Measurements from ENCODE around the gene SYK. TPM values are rescaled to one million over a fixed set of nuclear protein-coding genes. Genes with fewer than 3 reads are reported as not detected.

SYK gene
- total and polyA plus RNA-seq, 2 of the 4 experiments (the other 2 are of a cell fraction): not detected

- Histone ChIP-seq H2BK15ac (ENCODE audit: low read depth, low read length) (no peak overlapping the region), H4K91ac (ENCODE audit: insufficient read depth, low read depth, low read length) (no peak overlapping the region), H3K56ac (ENCODE audit: extremely low read depth, insufficient read depth, low read length) (no peak overlapping the region), H4K8ac (ENCODE audit: low read depth in 2 of 2, low read length in 2 of 2) (no peak overlapping the region), H3K27me3 (ENCODE audit: control insufficient read depth, insufficient read depth, low read length) (no peaks in the 10 kb centered on the region), H2AK5ac (ENCODE audit: low read depth, low read length) (no peak overlapping the region), H3K9me3 (ENCODE audit: control insufficient read depth, insufficient read depth, low read length) (no peaks in the 10 kb centered on the region), H3K4me2 (ENCODE audit: low read depth, low read length) (no peak overlapping the region), H3K4me3 (ENCODE audit: insufficient read depth, low read depth, low read length) (no peak overlapping the region), H3K4ac (ENCODE audit: low read depth, low read length) (no peak overlapping the region), H3K36me3 (ENCODE audit: control insufficient read depth, insufficient read depth, low read length) (no peaks in the 10 kb centered on the region), H2BK5ac (ENCODE audit: low read depth, low read length, poor library complexity, severe bottlenecking) (no peak overlapping the region), H2AK9ac (replicated peaks; ENCODE audit: low read depth, low read length, poor library complexity) (no peak overlapping the region), H3K4me1 (ENCODE audit: control insufficient read depth, insufficient read depth, low read length) (no peaks in the 10 kb centered on the region), H3K27ac (ENCODE audit: insufficient read depth, low read length) (no peak overlapping the region), H3K79me1 (ENCODE audit: low read depth in 1 of 2, low read length in 2 of 2) (no peaks in the 10 kb centered on the region), H4K5ac (ENCODE audit: low read depth, low read length) (no peak overlapping the region), H3K23ac (ENCODE audit: low read depth, low read length) (no peak overlapping the region), H2BK20ac (ENCODE audit: low read depth, low read length) (no peak overlapping the region), H2AFZ (replicated peaks; ENCODE audit: low read length, poor library complexity) (no peak overlapping the region), H4K20me1 (ENCODE audit: insufficient read depth, low read length) (no peaks in the 10 kb centered on the region), H3K18ac (ENCODE audit: low read depth, low read length) (no peak overlapping the region), H2BK120ac (ENCODE audit: low read depth, low read length) (no peak overlapping the region), H3K14ac (replicated peaks; ENCODE audit: low read depth, low read length) (no peak overlapping the region), H3K9ac (ENCODE audit: low read depth, low read length) (no peak overlapping the region), H3K9me1 (ENCODE audit: insufficient read depth, low read length) (peaks cover 3% of the 10 kb centered on the region; the same call in 1 of the 2 replicates)
- no peak for DNase-seq
- no CpG with 5 or more reads among the region's 2 CpGs for WGBS, 2 experiments (ENCODE audit: extremely low coverage in 2 of 2, insufficient read length in 1 of 2)
- in situ Hi-C loops (cut with MboI; ENCODE audit: low sequenced_read_pairs): no loop called here
- CTCF ChIA-PET: interaction anchor here (0.6 kb wide), 1 partner anchor 51 kb away, joined by 3 read pairs; no protein-coding TSS in a partner anchor
- no peak for ATAC-seq (ENCODE audit: low read depth)
- dilution Hi-C loops (cut with HindIII; ENCODE audit: low sequenced_read_pairs, unreplicated experiment): no loop called here
- no peak for TF ChIP-seq BHLHE40 (IDR thresholded peaks at IDR 0.05; ENCODE audit: low read depth, low read length)
- no peak for TF ChIP-seq POLR2A (IDR thresholded peaks at IDR 0.05; ENCODE audit: low read depth, low read length)
- no peak for TF ChIP-seq SMC3 (IDR thresholded peaks at IDR 0.05; ENCODE audit: low read depth, low read length)
- TF ChIP-seq CEBPB (IDR thresholded peaks at IDR 0.05; ENCODE audit: low read depth, low read length): no peak
- no peak for TF ChIP-seq ELK1 (IDR thresholded peaks at IDR 0.05; ENCODE audit: borderline replicate concordance, low read depth, low read length)
- TF ChIP-seq MXI1 (IDR thresholded peaks at IDR 0.05; ENCODE audit: borderline replicate concordance, low read depth, low read length): no peak
- TF ChIP-seq NFE2L2 (IDR thresholded peaks at IDR 0.05; ENCODE audit: low read depth, low read length): no peak
- intact Hi-C loops (cut with micrococcal nuclease): no loop called here
- BruUV-seq (replicated peaks): no TSS peak
- POLR2A ChIA-PET (ENCODE audit: unreplicated experiment): no interaction called here
Measured at GRCh38 chr9:90838098-90838497, 36.5 kb downstream of the SYK start.
